ENCODE measurements around the gene LMO3. TPM values are rescaled to one million over a fixed set of nuclear protein-coding genes. Genes with fewer than 3 reads are reported as not detected.
A peak's percentile ranks its signal among the peaks of the same experiment; 100 is the strongest.

Gene LMO3
- total RNA-seq, 1 experiment from 2014 or later, result not detected

- intact Hi-C loops (cut with micrococcal nuclease), result loop anchor here (10.0 kb wide), 1 partner anchor 448 kb away; no protein-coding TSS in a partner anchor
- Mint-ChIP-seq H3K27ac (ENCODE audit: low read depth, unreplicated experiment) (peak overlapping the region; percentile 75), H3K4me1 (ENCODE audit: insufficient read depth, unreplicated experiment) (peaks cover 18% of the 10 kb centered on the region), H3K4me3 (ENCODE audit: unreplicated experiment) (no peak overlapping the region), H3K27me3 (ENCODE audit: insufficient read depth, unreplicated experiment) (no peaks in the 10 kb centered on the region), H3K36me3 (ENCODE audit: insufficient read depth, unreplicated experiment) (no peaks in the 10 kb centered on the region), H3K9me3 (ENCODE audit: unreplicated experiment) (no peaks in the 10 kb centered on the region)
- ChIA-PET POLR2A (interaction anchor here (0.5 to 1.0 kb wide), 5 partner anchors 29 to 1442 kb away, joined by 3 to 4 read pairs (median 4); partner anchors contain the start of gene STRAP), CTCF (interaction anchor here (0.7 kb wide), 1 partner anchor 549 kb away, joined by 3 read pairs; no protein-coding TSS in a partner anchor)
- peak; percentile 38 for DNase-seq (ENCODE audit: unreplicated experiment)
- BruUV-seq (replicated peaks), result no TSS peak
- TF ChIP-seq, protein P1, sequence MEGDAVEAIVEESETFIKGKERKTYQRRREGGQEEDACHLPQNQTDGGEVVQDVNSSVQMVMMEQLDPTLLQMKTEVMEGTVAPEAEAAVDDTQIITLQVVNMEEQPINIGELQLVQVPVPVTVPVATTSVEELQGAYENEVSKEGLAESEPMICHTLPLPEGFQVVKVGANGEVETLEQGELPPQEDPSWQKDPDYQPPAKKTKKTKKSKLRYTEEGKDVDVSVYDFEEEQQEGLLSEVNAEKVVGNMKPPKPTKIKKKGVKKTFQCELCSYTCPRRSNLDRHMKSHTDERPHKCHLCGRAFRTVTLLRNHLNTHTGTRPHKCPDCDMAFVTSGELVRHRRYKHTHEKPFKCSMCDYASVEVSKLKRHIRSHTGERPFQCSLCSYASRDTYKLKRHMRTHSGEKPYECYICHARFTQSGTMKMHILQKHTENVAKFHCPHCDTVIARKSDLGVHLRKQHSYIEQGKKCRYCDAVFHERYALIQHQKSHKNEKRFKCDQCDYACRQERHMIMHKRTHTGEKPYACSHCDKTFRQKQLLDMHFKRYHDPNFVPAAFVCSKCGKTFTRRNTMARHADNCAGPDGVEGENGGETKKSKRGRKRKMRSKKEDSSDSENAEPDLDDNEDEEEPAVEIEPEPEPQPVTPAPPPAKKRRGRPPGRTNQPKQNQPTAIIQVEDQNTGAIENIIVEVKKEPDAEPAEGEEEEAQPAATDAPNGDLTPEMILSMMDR (IDR thresholded peaks at IDR 0.05; ENCODE audit: unreplicated experiment), result no peak
These were observed 6.7 kb upstream of the LMO3 start for GRCh38 chr12:16612647-16613046.

GRCh38 chr12:16611146-16611545 lies 5.2 kb upstream of the LMO3 start:
- ChIA-PET CTCF (interaction anchor here (1.8 kb wide), 1 partner anchor 10 kb away, joined by 6 read pairs; no protein-coding TSS in a partner anchor), POLR2A (interaction anchor here (0.5 to 0.6 kb wide), 2 partner anchors 69 to 1430 kb away, joined by 3 to 4 read pairs; no protein-coding TSS in a partner anchor)
- Mint-ChIP-seq H3K36me3 (ENCODE audit: insufficient read depth, unreplicated experiment) (no peaks in the 10 kb centered on the region), H3K9me3 (ENCODE audit: unreplicated experiment) (no peaks in the 10 kb centered on the region), H3K27ac (ENCODE audit: low read depth, unreplicated experiment) (no peak overlapping the region), H3K27me3 (ENCODE audit: insufficient read depth, unreplicated experiment) (no peaks in the 10 kb centered on the region), H3K4me1 (ENCODE audit: insufficient read depth, unreplicated experiment) (peaks cover 18% of the 10 kb centered on the region), H3K4me3 (ENCODE audit: unreplicated experiment) (no peak overlapping the region)
- BruUV-seq (replicated peaks), result no TSS peak
- TF ChIP-seq, protein P1 (IDR thresholded peaks at IDR 0.05; ENCODE audit: unreplicated experiment), result no peak
- no peak for DNase-seq (ENCODE audit: unreplicated experiment)
- intact Hi-C loops (cut with micrococcal nuclease), result loop anchor here (10.0 kb wide), 1 partner anchor 446 kb away; no protein-coding TSS in a partner anchor

- peaks cover 20% of the 10 kb centered on the region for H3K4me1 Mint-ChIP-seq (ENCODE audit: insufficient read depth, unreplicated experiment)
- DNase-seq (ENCODE audit: unreplicated experiment), result no peak
- no TSS peak for BruUV-seq (replicated peaks)
- H3K27me3 Mint-ChIP-seq (ENCODE audit: insufficient read depth, unreplicated experiment), result no peaks in the 10 kb centered on the region
- ChIA-PET POLR2A (interaction anchor here (0.5 to 0.6 kb wide), 2 partner anchors 68 to 1431 kb away, joined by 3 to 4 read pairs; no protein-coding TSS in a partner anchor), CTCF (interaction anchor here (1.8 kb wide), 1 partner anchor 10 kb away, joined by 6 read pairs; no protein-coding TSS in a partner anchor)
- H3K36me3 Mint-ChIP-seq (ENCODE audit: insufficient read depth, unreplicated experiment), result no peaks in the 10 kb centered on the region
- no peaks in the 10 kb centered on the region for H3K9me3 Mint-ChIP-seq (ENCODE audit: unreplicated experiment)
- H3K4me3 Mint-ChIP-seq (ENCODE audit: unreplicated experiment), result no peak overlapping the region
- TF ChIP-seq, protein P1 (IDR thresholded peaks at IDR 0.05; ENCODE audit: unreplicated experiment), result no peak
- intact Hi-C loops (cut with micrococcal nuclease), result loop anchor here (10.0 kb wide), 1 partner anchor 446 kb away; no protein-coding TSS in a partner anchor
- H3K27ac Mint-ChIP-seq (ENCODE audit: low read depth, unreplicated experiment), result no peak overlapping the region
These were observed 4.8 kb upstream of the LMO3 start for GRCh38 chr12:16610743-16611142.

DNA sequence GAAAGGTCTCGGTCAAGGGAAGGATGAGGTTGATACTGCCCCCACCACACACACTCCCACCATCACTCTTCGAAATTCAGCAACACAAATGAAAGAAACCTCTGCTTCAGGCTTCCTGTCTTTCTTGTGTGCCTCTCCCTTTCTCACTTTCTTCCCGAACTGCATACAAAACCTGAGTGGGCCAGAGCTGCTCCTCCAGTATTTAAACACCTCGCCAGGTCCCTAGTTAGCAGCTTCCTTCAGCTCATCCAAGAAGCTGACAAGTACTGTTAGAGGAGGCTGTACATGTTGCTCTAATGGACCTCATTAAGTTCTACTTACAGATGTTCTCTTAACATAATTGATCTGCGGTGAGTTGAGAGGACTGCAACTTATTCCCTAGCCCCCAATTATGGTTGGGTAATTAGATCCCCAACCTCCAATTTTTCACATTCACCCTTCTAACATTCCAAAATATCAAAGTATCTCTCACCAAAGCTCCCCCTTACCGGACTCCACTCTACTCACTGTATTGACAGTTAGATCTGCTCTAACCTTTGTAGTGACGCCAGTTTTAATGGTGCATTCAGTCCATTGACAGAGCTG lies 4.1 kb upstream of the LMO3 start:
- no TSS peak for BruUV-seq (replicated peaks)
- peaks cover 24% of the 10 kb centered on the region for H3K4me1 Mint-ChIP-seq (ENCODE audit: insufficient read depth, unreplicated experiment)
- TF ChIP-seq, protein P1 (IDR thresholded peaks at IDR 0.05; ENCODE audit: unreplicated experiment), result no peak
- ChIA-PET POLR2A (no interaction called here), CTCF (interaction anchor here (1.8 kb wide), 1 partner anchor 9 kb away, joined by 6 read pairs; no protein-coding TSS in a partner anchor)
- H3K27ac Mint-ChIP-seq (ENCODE audit: low read depth, unreplicated experiment), result no peak overlapping the region
- H3K9me3 Mint-ChIP-seq (ENCODE audit: unreplicated experiment), result no peaks in the 10 kb centered on the region
- no peak overlapping the region for H3K4me3 Mint-ChIP-seq (ENCODE audit: unreplicated experiment)
- H3K36me3 Mint-ChIP-seq (ENCODE audit: insufficient read depth, unreplicated experiment), result no peaks in the 10 kb centered on the region
- no peaks in the 10 kb centered on the region for H3K27me3 Mint-ChIP-seq (ENCODE audit: insufficient read depth, unreplicated experiment)
- DNase-seq (ENCODE audit: unreplicated experiment), result no peak
- intact Hi-C loops (cut with micrococcal nuclease), result loop anchor here (10.0 kb wide), 1 partner anchor 445 kb away; no protein-coding TSS in a partner anchor
